Measurements from ENCODE around the gene AP5Z1. TPM values are rescaled to one million over a fixed set of nuclear protein-coding genes. Genes with fewer than 3 reads are reported as not detected.
A peak's percentile ranks its signal among the peaks of the same experiment; 100 is the strongest.

AP5Z1 gene
- total RNA-seq, 2 donors from 2014 or later: 20.2 to 23.4 TPM

DNA sequence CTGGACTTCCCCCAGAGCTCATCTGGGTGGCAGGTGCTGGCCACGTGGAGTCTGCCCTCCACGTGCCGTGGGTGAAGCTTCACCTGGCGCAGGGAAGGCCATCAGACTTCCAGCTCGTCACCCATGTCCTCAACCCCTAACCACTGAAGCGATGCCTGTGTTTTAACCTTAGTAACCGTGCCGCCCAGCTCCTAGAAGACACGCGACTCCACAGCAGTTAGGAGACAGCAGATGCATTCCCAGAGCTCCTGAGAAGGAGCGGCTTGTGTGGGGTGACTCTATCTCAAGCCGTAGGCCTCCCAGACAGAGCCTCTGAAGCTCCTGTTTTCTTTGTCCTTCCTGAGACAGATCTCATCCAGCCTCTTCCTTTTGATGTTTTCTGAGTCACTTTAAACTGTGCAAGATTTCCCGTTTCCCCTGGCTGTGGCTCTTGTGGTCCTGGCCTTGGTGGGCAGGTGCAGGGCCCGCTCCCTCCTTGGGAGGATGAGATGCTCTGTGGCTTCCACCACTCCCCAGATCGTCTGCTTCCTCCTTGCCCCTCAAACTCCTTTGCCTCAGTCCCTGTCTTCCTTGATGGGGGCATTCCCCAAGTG is 41.4 kb upstream of the AP5Z1 start:
- no peak for ATAC-seq
- H3K27me3 ChIP-seq: no peaks in the 10 kb centered on the region
- no peak for DNase-seq
- no peak overlapping the region for H3K27ac ChIP-seq
- peaks cover 7% of the 10 kb centered on the region for H3K4me1 ChIP-seq
- WGBS, 2 donors: 78 to 93% methylated on average over 12 to 15 of the region's 15 CpGs
- intact Hi-C loops (cut with DNase I): no loop called here
- TF ChIP-seq, protein P1, sequence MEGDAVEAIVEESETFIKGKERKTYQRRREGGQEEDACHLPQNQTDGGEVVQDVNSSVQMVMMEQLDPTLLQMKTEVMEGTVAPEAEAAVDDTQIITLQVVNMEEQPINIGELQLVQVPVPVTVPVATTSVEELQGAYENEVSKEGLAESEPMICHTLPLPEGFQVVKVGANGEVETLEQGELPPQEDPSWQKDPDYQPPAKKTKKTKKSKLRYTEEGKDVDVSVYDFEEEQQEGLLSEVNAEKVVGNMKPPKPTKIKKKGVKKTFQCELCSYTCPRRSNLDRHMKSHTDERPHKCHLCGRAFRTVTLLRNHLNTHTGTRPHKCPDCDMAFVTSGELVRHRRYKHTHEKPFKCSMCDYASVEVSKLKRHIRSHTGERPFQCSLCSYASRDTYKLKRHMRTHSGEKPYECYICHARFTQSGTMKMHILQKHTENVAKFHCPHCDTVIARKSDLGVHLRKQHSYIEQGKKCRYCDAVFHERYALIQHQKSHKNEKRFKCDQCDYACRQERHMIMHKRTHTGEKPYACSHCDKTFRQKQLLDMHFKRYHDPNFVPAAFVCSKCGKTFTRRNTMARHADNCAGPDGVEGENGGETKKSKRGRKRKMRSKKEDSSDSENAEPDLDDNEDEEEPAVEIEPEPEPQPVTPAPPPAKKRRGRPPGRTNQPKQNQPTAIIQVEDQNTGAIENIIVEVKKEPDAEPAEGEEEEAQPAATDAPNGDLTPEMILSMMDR (IDR thresholded peaks at IDR 0.05): no peak
- no peak for TF ChIP-seq POLR2A (IDR thresholded peaks at IDR 0.05)
- no peaks in the 10 kb centered on the region for H3K36me3 ChIP-seq (replicated peaks in 1 of 2; ENCODE audit: insufficient read depth in 1 of 2, low read depth in 2 of 2)
- H3K4me3 ChIP-seq: no peak overlapping the region
- no peaks in the 10 kb centered on the region for H3K9me3 ChIP-seq

DNA sequence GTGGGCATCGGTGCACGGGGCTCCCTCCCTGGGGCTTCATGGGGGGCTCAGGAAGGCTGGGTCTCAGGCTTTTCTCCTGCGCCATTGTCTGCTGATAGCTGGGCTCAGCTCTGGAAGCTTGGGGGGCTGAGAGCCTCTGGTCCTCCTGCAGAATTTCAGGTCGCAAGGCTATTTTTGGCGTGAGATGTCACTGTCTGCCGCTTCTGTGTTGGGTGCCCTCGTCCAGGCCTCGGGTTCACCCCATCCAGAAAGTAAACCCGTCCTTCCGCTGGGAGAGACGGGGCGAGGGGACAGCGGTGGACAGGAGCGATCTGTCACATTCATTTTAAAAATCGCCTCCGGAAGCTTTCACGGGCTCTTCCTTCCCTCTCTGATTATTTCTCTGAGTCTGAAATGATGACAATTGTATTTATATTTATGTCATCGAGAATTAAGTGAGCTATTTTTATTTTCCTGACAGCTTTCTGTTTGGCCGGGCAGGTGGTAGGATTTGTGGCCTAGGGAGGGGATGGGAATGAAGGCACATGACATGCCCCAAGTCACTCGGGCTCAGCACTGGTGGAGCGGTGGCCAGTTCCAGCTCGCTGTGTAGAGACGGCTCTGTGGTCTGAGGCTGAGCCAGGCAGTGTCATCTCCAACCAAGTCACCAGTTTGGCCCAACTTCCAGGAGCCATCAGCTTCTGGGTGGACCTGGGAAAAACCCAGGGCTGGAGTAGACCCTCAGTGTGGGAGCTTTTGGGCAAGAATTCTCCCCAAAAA is 40.7 kb upstream of the AP5Z1 start:
- Histone ChIP-seq H3K4me1 (peaks cover 14% of the 10 kb centered on the region), H3K27ac (no peak overlapping the region), H3K9me3 (no peaks in the 10 kb centered on the region), H3K36me3 (replicated peaks in 1 of 2; ENCODE audit: insufficient read depth in 1 of 2, low read depth in 2 of 2) (no peaks in the 10 kb centered on the region), H3K4me3 (no peak overlapping the region), H3K27me3 (no peaks in the 10 kb centered on the region)
- ATAC-seq (no peak), DNase-seq (no peak)
- intact Hi-C loops (cut with DNase I): no loop called here
- TF ChIP-seq, protein P1 (IDR thresholded peaks at IDR 0.05): no peak
- TF ChIP-seq POLR2A (IDR thresholded peaks at IDR 0.05): no peak
- 88 to 94% methylated on average over 23 of the region's 23 CpGs for WGBS, 2 donors

DNA sequence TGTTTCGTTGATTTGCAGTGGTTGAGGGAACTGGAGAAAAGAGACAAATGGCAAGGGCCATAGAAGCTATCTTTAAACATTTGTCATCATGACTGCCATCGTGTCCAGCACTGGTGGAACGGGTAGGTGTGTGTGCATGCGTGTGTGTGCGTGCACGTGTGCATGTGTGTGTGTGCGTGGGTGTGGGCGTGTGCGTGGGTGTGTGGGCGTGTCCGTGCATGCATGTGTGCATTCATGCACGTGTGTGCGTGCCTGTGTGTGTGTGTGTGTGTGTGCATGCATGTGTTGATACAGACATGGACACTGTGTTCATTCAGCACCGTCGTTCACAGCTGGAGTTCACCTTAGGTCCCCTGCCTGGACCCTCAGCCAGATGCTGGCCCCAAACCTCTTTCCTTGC is 38.1 kb upstream of the AP5Z1 start:
- TF ChIP-seq, protein P1 (IDR thresholded peaks at IDR 0.05): no peak
- TF ChIP-seq POLR2A (IDR thresholded peaks at IDR 0.05): no peak
- peaks cover 16% of the 10 kb centered on the region for H3K4me1 ChIP-seq
- H3K9me3 ChIP-seq: no peaks in the 10 kb centered on the region
- no peak overlapping the region for H3K4me3 ChIP-seq
- WGBS, 2 donors: 87 to 91% methylated on average over 9 to 15 of the region's 15 CpGs
- no peak for DNase-seq
- H3K27me3 ChIP-seq: no peaks in the 10 kb centered on the region
- H3K27ac ChIP-seq: no peak overlapping the region
- no peak for ATAC-seq
- peaks cover 5 to 7% of the 10 kb centered on the region in 2 donors for H3K36me3 ChIP-seq (replicated peaks in 1 of 2; ENCODE audit: insufficient read depth in 1 of 2, low read depth in 2 of 2)
- intact Hi-C loops (cut with DNase I): no loop called here

DNA sequence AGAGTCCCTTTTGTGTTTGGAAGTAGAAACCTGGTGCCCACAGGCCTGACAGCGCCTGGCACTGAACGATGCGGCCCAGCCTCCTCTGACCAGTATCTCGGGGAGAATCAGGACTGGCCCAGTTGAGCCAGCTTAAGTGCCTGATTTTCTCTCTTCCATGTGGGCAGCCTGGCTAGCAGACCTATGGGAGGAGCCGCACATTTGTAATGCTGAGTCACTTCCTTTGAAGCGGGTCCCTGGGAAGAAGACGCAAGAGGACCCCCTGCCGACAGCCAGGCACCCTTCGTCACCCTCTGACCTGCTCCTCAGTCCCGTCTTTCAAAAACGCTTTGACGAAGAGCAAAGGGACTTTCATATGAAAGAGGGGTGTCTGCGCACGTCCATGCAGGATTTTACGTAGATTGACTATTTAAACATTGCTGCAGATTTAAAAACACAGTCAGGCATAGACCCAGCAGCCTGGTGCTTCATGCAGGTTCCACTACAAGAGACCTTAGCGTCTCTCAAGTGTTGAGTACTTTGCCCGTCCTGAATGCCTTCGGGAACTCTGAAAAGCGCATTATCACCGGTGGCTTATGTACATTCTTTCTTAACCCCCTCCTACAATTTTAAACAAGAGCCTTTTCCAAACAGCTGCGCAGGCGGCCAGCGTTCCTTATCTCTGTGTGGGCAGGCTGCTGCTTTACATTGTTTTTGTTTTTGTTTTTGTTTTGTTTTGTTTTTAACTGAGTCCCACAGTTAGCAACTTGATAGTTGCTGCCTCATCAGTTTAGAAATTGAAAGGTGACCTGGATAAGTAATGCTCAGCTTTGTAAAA is 36.5 kb upstream of the AP5Z1 start:
- H3K4me1 ChIP-seq: peaks cover 16% of the 10 kb centered on the region

More for the DNA sequence above, 36.5 kb upstream of the AP5Z1 start:
- H3K4me3 ChIP-seq: no peak overlapping the region
- TF ChIP-seq, protein P1 (IDR thresholded peaks at IDR 0.05): no peak
- TF ChIP-seq POLR2A (IDR thresholded peaks at IDR 0.05): no peak
- DNase-seq (peak; percentile 42 to 54 (median 52)), ATAC-seq (peak; percentile 69)
- no peaks in the 10 kb centered on the region for H3K27me3 ChIP-seq
- peaks cover 5 to 10% of the 10 kb centered on the region in 2 donors for H3K36me3 ChIP-seq (replicated peaks in 1 of 2; ENCODE audit: insufficient read depth in 1 of 2, low read depth in 2 of 2)
- intact Hi-C loops (cut with DNase I): no loop called here
- H3K9me3 ChIP-seq: no peaks in the 10 kb centered on the region
- H3K27ac ChIP-seq: peak overlapping the region; percentile 4 to 63 (median 46)
- WGBS, 2 donors: 32% methylated on average over 22 to 23 of the region's 23 CpGs

All from body of pancreas (tissue), 4 donors.